Fibroblast of pulmonary artery (primary cell): ENCODE data around the gene DPYSL5.

Experiments
- DNase-seq: peaks from one replicate; pipeline ENCODE4 v3.0.0-alpha.2; 2010; ENCODE audit warnings: low read depth
- H3K4me3 ChIP-seq: replicated peaks from 2 replicates; pipeline ENCODE4 v1.5.1; 2011; ENCODE audit warnings: low read depth, mild to moderate bottlenecking, control low read depth, low read length, moderate library complexity
- CTCF ChIP-seq: IDR thresholded peaks from 2 replicates; pipeline ENCODE4 v1.5.1; 2011; ENCODE audit warnings: mild to moderate bottlenecking, control low read depth, low read length, inconsistent platforms; ENCODE audit errors: missing control alignments

Gene DPYSL5

GRCh38 chr2:26900831-26901321, 52.9 kb downstream of the DPYSL5 start:
- DNase-seq: no peak
- no peak for TF ChIP-seq CTCF
- H3K4me3 ChIP-seq: no peak overlapping the region

- no peak overlapping the region for H3K4me3 ChIP-seq
- no peak for TF ChIP-seq CTCF
- DNase-seq: no peak
Observed at GRCh38 chr2:26901326-26902183, 53.6 kb downstream of the DPYSL5 start.

- no peak overlapping the region for H3K4me3 ChIP-seq
- DNase-seq: no peak
- no peak for TF ChIP-seq CTCF
Observed at GRCh38 chr2:26903676-26904075, 55.7 kb downstream of the DPYSL5 start.

GRCh38 chr2:26904839-26905238, 56.9 kb downstream of the DPYSL5 start:
- H3K4me3 ChIP-seq: no peak overlapping the region
- TF ChIP-seq CTCF: no peak
- no peak for DNase-seq

- TF ChIP-seq CTCF: no peak
- DNase-seq: no peak
- no peak overlapping the region for H3K4me3 ChIP-seq
Observed at GRCh38 chr2:26905341-26906198, 57.6 kb downstream of the DPYSL5 start.

- no peak overlapping the region for H3K4me3 ChIP-seq
- no peak for DNase-seq
- no peak for TF ChIP-seq CTCF
Observed at GRCh38 chr2:26907416-26907815, 59.5 kb downstream of the DPYSL5 start.
